RPMI8226 (cell line): ENCODE data around the gene PRRT1.
A peak's percentile ranks its signal among the peaks of the same experiment; 100 is the strongest.
"Not testable (repeated sequence)": the region's sequence is repeated elsewhere in the genome, so short reads cannot be mapped to it uniquely, and the experiment has no call there.

ENCODE experiments used
- DNase-seq: peaks from one replicate; pipeline ENCODE4 v3.0.0-alpha.2; 2015

The PRRT1 gene

DNA sequence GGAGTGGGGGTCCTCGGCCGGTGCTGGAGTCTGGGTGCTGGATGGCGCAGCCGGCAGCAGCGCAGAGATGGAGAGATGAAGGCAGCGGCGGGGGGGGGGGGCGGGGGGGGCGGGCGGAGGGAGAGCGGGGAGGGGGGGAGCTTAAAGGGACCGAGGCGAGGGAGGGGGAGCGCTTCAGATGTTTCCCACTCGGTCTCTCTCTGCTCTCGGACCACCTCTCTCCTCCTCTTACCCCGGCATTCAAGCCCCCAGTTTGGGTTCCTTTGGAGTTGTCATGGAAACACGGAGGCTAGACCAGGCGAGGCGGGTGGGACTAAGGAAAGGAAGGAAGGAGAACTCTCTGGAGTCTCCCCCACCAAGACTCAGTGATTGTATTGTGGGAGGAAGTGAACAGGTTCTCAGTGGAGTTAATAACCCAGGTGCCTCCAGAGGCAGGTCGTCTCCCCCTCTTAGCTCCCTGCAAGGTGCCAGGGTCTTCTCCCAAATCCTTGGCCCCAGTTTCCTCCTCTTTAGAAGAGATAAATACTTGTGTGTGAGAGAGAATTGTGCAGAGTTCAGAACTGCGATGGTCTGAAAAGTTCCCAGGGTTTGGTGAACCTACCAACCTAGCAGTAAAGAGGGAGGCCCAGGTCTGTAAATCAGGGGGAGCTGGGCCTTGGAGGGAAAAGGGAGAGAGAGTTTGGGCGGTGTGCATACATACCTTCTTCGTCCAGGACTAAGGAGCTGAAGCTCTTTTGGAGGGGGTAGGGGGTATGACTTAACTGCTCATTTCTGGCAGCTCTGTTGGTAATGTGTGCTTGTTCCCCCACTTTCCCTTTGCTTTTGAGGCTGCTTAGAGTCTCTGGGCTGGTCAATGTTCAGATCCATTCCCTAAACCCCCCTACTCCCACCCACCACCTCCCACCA is at the start of gene PRRT1:
Gene PRRT1, minus strand, starts transcription at position 77 of the 906 bp plus-strand sequence. CDS start 112 bp downstream, outside the sequence.
- no peak for DNase-seq

DNA sequence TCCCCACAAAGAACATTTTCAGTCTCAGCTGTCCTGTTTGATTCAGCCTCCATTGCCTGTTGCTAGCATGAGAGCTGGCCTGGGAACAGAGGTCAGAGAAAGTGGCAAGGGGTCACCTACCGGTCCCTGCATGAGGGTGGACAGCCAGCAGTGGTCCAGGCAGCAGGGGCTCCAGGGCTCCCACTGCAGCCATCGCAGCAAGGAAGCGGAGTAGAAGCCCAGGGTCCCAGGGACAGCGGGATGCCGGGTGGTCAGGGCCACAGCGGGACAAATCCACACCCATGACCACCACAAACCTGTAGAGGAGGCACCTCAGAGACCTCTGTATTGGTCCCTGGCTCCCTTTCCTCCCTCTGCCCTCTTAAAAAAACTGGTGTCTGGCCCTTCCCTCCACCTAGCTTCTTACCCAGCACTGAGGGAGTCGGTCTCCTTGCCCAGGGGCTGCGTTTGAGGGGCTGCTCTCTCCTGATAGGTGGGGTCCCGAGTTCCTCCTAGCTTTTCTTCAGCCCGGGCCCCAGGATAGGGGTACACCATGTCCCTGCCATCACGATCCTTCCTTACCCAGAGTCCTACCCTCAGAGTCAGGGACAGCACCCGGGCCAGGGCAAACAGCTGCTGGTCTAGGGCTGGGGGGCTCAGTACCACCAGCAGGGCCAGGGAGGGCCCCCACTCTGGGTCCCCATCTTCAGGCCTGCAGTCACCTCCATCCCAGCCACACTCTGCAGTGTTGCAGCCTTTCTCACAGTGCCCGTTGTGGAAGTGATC is 49.2 kb upstream of the PRRT1 start:
- no peak for DNase-seq

DNA sequence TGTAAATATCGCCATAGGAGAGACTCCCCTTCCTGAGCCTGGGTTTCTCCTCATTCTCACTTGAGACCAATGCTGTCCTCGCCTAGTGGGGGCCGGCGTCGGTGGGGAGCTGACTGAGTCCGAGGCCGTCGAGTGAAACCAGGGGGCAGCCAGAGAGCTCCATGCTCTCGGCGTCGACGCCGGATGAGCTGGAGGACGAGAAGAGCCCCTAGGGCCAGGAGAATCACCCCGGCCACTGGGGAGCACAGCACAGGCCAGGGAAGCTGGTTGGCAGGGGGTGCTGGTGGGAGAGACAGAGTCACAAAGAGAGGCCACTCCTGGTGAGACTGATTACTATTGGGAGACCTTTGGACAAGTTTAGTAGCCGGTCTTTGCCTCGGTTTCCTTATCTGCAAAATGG is 47.1 kb upstream of the PRRT1 start:
- no peak for DNase-seq

DNA sequence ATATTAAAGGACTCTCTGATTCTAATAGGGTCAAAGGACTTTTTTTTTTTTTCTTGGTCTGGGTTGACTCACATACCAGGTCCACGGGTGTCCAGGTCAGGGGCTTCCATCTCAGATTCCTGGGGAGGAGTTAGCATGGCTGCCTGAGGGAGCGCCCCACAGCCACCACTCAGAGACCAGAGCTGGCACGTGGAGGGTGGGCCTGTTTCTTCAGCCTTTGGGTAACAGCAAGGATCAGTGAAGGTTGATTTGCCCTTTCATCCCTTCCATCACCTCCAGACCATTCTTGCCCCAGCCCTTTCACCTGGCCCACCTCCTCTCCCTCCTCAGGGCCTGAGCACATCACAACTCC is 46.6 kb upstream of the PRRT1 start:
- no peak for DNase-seq

DNA sequence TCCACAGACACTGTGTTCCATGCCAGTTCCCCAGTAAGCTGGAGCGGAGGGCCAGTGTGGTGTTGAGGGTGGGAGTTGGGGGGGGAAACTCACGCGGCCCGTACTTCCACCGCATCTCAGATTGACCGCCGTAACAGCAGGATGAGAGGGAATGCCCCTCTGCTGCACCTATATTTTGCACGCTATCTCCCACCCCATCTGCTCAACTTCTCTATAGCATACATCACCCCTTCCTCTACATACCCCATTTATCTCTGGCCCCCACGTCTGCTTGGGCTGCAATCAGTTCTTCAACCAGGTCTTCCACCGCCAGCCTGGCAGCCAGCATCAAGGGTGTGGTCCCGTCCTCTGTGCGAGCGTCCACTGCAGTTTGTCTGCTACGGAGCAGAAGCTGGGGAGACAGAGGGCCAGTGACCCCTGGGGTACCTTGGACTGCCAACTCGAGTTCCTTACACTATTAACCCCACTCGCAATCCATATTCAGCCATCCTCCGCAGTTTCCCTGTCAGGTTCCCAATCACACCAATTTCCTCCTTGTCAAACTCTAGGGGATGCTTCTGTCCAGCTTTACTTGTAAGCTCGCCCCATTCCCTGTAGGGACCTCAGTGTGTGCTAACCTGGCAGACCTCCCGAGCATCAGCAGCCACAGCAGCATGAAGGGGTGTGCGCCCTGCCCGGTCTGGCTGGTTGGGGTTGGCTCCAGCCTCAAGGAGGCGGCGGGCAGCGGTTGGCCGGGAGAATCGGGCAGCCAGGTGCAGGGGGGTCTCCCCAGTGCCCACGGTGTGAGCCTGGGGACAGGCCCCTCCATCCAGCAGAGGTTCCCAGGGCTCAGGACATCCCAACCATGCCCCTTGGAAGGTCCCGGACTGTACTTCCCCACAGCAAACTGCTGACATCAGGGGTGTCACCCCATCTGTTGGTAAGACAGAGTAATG is 45.2 kb upstream of the PRRT1 start:
- peak; percentile 31 for DNase-seq

DNA sequence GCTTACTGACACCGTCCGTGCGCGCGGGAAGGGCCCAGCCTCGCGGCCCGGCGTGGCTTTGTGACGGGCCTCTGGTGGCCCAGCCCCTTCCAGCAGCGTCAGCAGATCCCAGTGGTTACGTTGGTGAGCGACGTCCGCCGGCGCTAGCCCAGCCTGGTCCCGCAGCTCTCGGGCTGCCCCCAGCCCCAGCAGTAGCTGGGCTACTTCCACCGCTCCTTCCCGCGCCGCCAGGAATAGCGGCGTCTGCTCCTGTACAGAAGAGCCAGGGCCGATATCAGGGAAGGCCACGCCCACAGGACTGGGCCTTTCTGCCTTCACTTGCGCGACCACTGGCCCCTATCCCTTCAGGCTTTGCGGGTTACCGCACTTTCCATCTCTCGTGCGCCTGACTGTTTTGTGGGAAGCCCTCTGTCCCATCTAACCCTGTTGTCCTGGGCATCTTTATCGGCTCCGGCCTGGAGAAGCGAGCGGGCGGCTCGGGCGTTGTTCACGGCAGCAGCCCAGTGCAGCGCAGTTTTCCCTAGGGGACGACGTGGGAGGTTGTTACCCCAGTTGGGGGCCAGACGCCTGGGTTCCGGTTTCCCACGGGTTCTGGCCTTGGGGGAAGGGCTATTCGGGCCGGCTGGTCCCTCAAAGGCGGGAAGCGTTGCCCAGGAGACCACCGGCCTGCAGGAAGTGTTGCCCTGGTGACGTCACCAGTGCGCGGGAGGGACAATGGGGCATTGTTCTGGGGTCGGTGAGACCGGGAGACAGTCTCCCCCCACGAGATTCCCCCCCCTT is 44.4 kb upstream of the PRRT1 start:
- peak; percentile 100 for DNase-seq

DNA sequence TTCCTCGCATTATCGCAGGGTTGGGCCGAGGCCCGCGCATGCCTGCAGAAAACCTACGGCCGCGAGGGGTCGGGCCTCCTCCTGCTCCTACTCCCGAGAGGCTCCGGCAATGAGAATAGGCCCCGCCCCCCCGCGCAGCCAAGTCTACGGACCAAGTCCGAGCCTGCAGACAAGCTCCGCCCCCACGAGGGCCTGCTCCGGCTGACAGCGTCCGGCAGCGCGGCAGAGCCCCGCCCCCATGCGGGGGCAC is 43.8 kb upstream of the PRRT1 start:
- no peak for DNase-seq

DNA sequence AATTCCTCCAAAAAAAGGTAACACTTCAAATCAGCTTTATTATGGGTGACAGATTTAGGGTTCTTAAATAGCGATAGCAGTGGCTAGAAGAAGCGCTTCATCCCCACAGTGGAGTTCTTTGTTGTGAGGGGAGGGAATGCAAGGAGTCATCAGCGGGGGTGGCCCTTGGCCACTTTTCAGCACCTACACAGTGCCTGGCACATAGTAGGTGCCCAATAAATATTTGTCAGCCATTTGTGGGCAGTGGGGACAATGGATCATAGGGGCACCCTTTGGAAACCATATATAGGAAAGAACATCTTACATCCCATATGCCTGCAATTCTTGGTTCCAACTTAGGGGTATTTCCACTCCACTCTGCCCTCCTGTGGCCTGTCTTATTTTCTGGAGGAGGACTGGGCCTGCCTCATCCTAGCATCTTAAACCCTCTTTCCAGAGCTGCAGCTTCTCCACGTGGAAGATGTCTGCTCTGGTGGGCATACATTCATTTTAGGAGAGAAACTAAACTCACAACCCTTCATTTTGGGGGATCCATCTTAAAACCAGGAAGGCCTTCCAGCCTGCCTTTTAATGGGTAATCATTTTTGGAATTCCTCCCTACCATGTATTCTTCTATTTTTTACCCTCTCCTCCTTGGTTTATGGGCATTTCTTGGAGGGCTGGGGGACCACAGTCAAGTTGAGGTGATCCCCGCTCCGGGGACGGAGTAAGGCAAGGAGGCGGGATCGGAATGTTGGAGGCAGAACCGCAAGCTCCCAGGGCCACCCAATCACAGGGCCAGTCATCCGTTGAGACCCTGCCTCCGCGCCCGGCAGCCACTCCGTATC is 43.3 kb upstream of the PRRT1 start:
- peak; percentile 49 for DNase-seq

DNA sequence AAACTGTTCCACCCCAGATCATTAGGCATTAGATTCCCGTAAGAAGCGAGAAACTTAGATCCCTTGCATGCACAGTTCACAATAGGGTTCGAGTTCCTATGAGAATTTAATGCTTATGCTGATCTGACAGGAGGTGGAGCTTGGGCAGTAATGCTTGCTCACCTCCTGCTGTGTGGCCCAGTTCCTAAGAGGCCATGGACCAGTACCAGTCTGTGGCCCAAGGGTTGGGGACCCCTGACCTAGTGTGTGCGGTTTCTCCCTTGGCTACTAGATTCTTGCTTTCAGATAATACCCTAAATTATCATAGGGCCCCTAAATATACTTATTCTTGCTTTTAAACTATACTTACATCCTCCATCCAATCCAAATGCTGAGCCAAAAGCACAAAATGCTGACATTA is 42.6 kb upstream of the PRRT1 start:
- no peak for DNase-seq

DNA sequence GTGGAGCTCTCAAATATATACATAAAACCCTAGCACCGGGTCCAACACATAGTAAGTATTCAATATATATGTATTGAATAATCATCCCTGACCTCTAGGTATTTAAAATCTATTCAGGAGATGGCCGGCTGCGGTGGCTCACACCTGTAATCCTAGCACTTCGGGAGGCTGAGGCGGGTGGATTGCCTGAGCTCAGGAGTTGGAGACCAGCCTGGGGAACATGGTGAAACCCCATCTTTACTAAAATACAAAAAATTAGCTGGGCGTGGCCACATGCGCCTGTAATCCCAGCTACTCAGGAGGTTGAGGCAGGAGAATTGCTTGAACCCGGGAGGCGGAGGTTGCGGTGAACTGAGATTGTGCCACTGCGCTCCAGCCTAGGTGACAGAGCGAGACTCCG is 41.4 kb upstream of the PRRT1 start:
- not testable (repeated sequence) for DNase-seq

DNA sequence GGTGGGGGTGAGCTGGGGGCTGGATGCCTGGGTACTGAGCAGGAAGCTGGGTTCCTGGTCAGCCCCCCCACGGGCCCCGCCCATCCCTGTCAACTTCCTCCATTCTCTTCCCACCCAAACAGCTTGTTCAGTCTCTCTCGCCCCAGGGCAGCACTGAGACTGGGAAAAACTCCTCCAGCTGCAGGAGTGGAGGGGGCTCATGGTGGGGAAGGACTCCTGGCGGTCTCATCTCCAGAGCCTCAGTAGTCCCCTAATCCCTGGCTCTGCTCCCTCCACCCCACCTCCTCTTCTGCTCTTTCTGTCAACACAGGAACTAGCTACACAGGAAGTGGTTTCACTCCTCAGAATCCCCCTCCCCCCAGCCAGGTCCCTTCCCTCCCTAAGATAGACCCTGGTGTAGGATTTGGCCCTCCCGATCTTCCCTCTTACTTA is 40.9 kb upstream of the PRRT1 start, which contains the start of gene GPSM3:
Gene GPSM3, minus strand, starts transcription at position 36 of the 432 bp plus-strand sequence. CDS start 130 bp downstream, outside the sequence.
- peak; percentile 60 for DNase-seq

DNA sequence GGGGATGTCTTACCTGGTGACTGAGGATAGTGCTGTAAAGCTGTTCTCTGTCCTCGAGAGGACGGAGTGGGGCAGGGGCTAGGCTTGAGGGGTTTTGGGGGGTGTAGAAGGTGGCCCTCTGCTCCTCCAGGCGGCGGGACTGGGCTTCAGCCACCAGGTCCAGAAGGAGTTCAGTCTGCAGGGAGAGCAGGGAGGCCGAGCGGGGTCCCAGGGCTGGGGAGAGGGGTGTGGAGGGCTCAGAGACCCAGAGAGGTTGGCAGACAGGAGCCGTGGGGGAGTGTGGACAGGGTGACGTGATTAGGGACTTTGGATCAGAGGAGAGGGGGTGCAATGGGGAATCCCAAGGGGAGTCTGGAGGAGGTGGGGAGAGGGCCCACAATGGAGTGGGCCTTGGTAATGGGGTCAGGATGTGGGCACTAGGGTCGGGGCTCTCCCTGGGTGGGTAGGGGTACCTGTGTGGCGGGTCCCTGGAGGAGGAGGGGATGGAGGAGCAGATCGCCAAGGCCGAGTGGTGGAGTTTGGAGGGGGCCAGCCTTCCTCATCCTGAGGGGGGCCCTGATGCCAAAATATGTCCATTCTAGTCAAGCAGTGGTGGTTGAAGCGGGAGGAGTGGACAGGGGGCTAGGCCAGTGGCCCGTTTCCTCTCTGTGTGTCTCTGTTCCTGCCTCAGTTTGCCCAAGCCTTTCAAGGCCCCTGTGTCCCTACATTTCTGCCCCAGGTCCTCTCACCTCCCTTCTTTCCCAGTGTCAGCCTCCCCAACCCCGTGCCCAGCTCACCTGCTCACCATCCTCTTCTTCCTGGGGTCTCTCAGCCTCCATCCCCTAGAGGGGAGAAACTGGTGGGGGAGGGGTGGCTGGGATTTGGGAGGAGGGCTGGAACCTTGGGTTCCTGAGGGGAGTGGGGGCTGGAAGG is 40.2 kb upstream of the PRRT1 start:
- DNase-seq, result no peak

DNA sequence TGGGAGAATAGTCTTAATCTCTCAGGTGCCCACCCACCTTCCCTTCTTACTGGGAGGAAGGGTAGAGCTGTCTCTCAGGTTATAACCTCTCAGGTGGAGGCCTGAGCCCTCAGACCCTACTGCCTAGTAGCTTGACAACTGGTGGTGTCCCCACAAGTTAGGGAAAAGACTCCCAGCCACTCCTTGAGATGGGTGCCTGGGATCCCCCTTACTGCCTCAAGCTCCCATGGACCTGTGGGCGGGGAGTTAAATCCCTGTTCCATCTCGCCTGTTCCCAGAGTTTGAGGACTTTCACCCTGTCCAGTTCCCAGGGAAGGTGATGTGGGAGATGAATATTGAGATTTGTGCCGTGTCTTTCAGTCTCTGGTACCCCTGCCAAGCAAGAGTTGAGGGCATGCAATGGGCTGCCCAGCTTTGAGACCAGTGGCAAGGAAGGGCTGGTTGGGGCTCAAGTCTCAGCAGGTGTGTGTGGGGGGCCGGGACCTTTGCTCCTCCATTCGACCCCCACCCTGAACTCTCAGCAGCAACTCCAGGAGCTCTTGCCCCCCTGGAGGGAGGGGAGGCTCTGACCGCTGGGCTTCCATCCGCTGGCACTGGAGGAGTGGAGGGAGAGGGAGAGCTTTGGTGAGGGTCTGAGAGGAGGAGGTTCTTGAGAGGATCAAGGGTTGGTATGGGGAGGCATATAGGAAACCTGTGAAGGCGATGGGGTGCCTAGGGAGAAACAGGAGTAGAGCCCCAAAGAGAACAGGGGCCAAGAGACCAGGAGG is 39.4 kb upstream of the PRRT1 start:
- no peak for DNase-seq

DNA sequence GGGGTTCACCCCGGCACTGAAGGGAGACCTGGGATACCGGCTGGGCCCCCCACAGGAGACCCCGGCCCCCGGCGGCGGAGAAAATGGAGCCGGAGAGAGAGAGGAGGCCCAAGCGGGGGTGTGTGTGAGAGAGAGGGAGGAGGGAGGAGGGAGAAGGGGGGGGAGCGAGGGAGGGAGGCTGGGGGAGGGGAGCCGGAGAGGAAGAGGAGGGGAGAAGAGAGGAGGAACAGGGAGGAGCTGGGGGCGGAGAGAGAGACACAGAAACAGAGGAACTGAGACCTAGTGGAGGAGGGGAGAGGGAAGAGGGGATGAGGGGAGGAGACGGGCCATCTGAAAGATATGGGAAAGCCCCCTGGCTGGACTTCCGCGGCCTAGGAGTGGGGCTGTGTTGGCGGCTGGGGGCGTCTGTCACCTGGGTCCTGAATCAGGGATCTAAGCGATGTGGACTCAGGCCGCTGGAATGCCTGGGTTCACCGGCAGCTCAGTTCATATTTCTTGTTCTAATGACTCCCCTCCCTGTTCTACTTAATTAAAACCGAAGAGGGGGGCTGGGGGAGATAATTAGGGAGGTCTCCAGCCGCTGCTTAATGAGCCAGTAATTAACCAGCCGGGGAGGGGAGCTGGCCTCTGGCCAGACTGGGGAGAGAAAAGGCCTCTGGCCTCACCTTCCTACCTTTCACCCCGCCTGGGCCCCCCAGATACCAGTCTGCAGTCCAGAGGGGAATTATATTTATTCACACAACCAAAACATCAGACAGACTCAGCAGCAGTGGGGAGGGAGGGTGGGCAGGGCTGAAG is 38.5 kb upstream of the PRRT1 start, which contains the start of gene PBX2:
Gene PBX2, minus strand, starts transcription at position 149 of the 798 bp plus-strand sequence. CDS start 287 bp downstream, outside the sequence.
- peak; percentile 94 for DNase-seq

DNA sequence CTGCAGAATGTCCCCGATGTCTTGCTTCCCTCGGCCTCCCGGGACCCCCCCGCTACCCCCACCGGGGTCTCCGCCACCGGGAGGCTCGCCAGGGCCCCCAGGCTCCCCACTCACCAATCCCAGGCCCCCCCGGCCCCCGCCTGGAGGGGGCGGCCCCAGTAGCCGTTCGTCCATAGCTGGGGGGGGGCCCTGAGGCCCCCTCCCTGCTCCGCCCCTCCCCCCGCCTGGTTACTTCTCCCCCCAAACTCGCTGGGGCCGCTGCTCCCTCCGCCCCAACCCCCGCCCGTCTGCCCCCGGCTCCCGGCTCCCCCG is 38.0 kb upstream of the PRRT1 start:
- no peak for DNase-seq

DNA sequence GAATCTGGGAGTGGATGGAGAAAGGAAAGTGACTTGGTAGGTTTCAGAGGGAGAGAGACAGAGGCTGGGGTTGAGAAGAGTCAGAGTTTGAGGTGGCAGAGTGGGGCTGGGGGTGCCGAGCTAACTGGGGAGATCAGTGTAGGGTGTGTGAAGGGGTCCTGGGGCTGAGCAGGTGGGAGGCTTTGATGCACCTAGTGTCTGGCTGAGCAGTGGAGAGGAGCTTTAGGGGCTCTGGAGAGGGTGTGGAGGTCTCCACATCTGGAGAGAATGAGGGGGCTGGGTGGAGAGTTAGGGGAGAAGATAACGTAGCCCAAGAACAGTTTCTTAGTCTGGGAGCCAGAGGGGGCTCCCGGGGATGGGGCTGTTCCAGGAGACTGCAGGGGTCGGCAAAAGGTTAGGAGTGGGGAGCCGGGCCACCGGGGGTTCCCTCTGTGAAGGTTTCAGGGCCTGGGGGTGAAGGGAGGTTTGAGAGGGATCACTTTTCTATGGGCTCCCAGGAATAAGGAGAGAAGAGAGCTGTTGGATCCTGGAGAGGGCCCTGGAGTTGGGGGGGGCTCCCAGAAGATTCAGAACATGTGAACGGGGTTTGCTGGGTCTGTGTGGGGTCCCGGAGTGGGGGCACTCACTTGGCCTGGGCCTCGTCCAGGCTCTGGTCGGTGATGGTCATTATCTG is 37.5 kb upstream of the PRRT1 start:
- DNase-seq, result no peak

DNA sequence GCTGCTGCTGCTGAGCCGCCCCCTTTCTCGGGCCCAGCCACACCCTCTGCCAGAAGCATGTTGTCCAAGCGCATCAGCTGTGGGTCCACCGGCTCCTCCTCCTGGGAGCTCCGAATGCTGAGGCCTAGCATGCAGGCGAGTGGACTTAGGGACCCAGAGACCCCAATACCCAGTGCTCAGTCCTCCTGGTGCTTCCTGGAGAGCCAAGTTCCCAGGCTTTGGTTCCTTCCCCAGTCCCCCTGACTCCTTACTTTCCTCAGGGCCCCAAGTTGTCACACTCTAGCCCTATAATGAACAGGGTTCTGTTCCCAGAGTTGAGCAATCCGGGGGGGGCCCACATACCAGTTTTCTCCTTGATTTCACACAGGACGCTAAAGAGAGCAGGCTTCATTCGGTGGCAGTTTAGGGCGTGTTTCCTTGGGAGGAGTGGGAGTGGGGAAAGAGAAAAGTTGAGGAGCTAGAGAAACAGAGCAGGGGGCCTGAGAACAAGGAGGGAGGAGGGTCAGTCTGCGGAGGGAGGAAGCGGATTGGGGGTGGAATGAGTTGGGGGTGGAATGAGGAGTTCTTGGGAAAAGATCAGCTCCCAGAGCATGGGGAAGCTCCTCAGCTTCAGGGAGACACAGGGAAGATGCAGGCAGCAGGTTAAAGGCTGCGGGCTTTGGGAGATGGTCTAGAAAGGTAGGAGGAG is 36.8 kb upstream of the PRRT1 start:
- DNase-seq, result no peak
